Gastrocnemius medialis (tissue), 4 donors: ENCODE results near the gene ADAMTS2.

Experiments used
- CTCF ChIP-seq, 5 experiments: fragments of 450-650 bp in 3 of 5; fragments of 200-600 bp in 2 of 5; sonication (generic) in 2 of 5; IDR thresholded peaks in 4 of 5; conservative IDR thresholded peaks in 1 of 5; 1 replicate in 4 of 5; 2 replicates in 1 of 5; pipeline ENCODE4 v1.5.1; 2016 to 2019; ENCODE audit warnings: antibody characterized with exemption in 5 of 5, mild to moderate bottlenecking in 3 of 5, moderate library complexity in 3 of 5
- POLR2A ChIP-seq, 2 donors: fragments of 450-650 bp; IDR thresholded peaks; one replicate each; pipeline ENCODE4 v1.6.1; 2017; ENCODE audit warnings: antibody characterized with exemption in 2 of 2, mild to moderate bottlenecking in 2 of 2, moderate library complexity in 2 of 2

GRCh38 chr5:179310439-179311090, 34.7 kb downstream of the ADAMTS2 start:
- no peak for TF ChIP-seq CTCF (IDR thresholded peaks at IDR 0.05 in 4 of 5, conservative IDR thresholded peaks at IDR 0.05 in 1 of 5)
- TF ChIP-seq POLR2A (IDR thresholded peaks at IDR 0.05) = no peak
